ENCODE measurements around the gene OR5A2. TPM values are rescaled to one million over a fixed set of nuclear protein-coding genes. Genes with fewer than 3 reads are reported as not detected.

The OR5A2 gene
- total and polyA plus RNA-seq, 7 experiments from 2014 or later = not detected

DNA sequence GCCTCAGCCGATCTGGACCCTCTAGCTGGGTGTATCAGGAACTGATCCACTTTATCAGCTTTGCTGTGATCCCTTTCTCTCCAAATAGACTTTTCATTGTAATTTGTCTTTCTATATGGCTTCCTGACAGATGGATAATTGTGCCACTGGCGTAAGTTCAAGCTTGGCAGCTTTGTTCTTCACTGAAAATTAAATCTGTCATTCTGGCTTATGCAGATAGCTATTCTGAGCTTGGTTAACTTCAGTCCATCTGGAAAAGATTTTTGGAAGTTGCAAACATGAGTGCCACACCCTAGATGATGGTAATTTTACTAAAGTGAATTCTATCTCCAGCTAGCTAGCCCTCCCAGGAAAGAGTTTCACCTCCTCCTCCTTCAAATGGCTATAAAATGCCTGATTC is 8.1 kb downstream of the OR5A2 start:
- Mint-ChIP-seq H3K9me3 (no peaks in the 10 kb centered on the region), H3K36me3 (no peaks in the 10 kb centered on the region), H3K27ac (no peak overlapping the region), H3K27me3 (peaks cover 16 to 49% (median 28%) of the 10 kb centered on the region in 5 donors), H3K4me3 (no peak overlapping the region), H3K4me1 (peaks cover 0 to 12% (median 5%) of the 10 kb centered on the region in 7 donors)
- POLR2A ChIA-PET = no interaction called here
- no peak overlapping the region for H3K27ac ChIP-seq (ENCODE audit: low read depth, low read length)
- no peaks in the 10 kb centered on the region for H3K27me3 ChIP-seq (ENCODE audit: control insufficient read depth in 2 of 2, insufficient read depth in 2 of 2, low read length in 2 of 2)
- intact Hi-C loops (cut with micrococcal nuclease) = no loop called here
- no peak overlapping the region for H3K4me3 ChIP-seq (ENCODE audit: low read length)
- no peaks in the 10 kb centered on the region for H3K36me3 ChIP-seq (ENCODE audit: control insufficient read depth in 2 of 3, insufficient read depth in 3 of 3, low read length in 3 of 3)
- no peaks in the 10 kb centered on the region for H3K4me1 ChIP-seq (ENCODE audit: control insufficient read depth in 2 of 2, insufficient read depth in 2 of 2, low read length in 2 of 2)
- CTCF ChIA-PET = interaction anchor here (1.7 kb wide), 1 partner anchor 11 kb away, joined by 7 read pairs; no protein-coding TSS in a partner anchor
- DNase-seq = no peak
- ATAC-seq = no peak
- H3K9me3 ChIP-seq (ENCODE audit: control insufficient read depth in 2 of 3, low read length in 3 of 3) = no peaks in the 10 kb centered on the region

DNA sequence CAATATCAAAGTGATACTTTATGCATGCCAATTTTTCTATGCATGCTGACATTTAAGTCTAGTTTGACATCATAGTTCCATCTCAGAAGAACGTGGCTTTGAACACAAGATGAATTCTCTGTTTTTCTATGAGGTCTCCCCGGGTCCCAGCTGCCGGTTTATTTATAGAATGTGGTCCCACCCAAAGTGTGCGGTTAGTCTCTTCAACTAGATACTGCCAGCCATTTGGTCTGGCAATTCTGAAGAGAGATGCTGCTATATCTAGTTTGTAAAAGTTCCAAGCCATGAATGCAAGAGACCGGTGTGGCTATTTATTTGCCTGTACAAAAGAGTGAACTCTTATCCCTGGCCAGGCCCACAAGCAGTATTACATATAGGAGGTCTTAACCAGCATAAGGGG is 9.2 kb downstream of the OR5A2 start:
- Histone ChIP-seq H3K4me1 (ENCODE audit: control insufficient read depth in 2 of 2, insufficient read depth in 2 of 2, low read length in 2 of 2) (no peaks in the 10 kb centered on the region), H3K4me3 (ENCODE audit: low read length) (no peak overlapping the region), H3K36me3 (ENCODE audit: control insufficient read depth in 2 of 3, insufficient read depth in 3 of 3, low read length in 3 of 3) (no peaks in the 10 kb centered on the region), H3K27ac (ENCODE audit: low read depth, low read length) (no peak overlapping the region), H3K9me3 (ENCODE audit: control insufficient read depth in 2 of 3, low read length in 3 of 3) (no peaks in the 10 kb centered on the region), H3K27me3 (ENCODE audit: control insufficient read depth in 2 of 2, insufficient read depth in 2 of 2, low read length in 2 of 2) (no peaks in the 10 kb centered on the region)
- intact Hi-C loops (cut with micrococcal nuclease) = no loop called here
- Mint-ChIP-seq H3K36me3 (no peaks in the 10 kb centered on the region), H3K27ac (no peak overlapping the region), H3K4me1 (peaks cover 0 to 12% (median 5%) of the 10 kb centered on the region in 7 donors), H3K4me3 (no peak overlapping the region), H3K9me3 (peaks cover 0 to 5% (median 0%) of the 10 kb centered on the region in 11 donors), H3K27me3 (peaks cover 16 to 58% (median 34%) of the 10 kb centered on the region in 5 donors)
- ChIA-PET CTCF (interaction anchor here (1.7 kb wide), 1 partner anchor 12 kb away, joined by 7 read pairs; no protein-coding TSS in a partner anchor), POLR2A (no interaction called here)
- ATAC-seq (no peak), DNase-seq (peak in 1 of 9 donors; percentile 5)

DNA sequence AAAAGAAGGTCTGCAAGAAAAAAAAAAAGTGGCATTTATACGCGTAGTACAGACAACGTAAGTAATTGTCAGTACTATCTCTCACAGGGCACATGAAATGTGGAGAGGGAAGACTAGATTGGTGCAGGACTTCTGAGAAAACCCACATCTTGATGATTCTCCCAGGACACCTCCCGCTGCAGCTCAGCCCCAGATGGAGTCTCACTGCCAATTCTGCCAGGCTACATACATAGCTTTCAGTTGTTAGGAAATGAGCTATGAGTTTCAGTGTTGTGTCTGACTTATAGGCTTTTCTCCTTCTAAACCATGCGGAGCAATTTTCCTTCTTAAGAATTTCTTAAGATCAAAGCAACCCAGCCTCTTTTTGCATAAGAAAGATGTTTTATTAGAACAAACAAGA is 9.6 kb downstream of the OR5A2 start:
- no peaks in the 10 kb centered on the region for H3K36me3 ChIP-seq (ENCODE audit: control insufficient read depth in 2 of 3, insufficient read depth in 3 of 3, low read length in 3 of 3)
- no peaks in the 10 kb centered on the region for H3K9me3 ChIP-seq (ENCODE audit: control insufficient read depth in 2 of 3, low read length in 3 of 3)
- no peaks in the 10 kb centered on the region for H3K27me3 ChIP-seq (ENCODE audit: control insufficient read depth in 2 of 2, insufficient read depth in 2 of 2, low read length in 2 of 2)
- H3K9me3 Mint-ChIP-seq = peaks cover 0 to 5% (median 0%) of the 10 kb centered on the region in 11 donors
- H3K4me1 Mint-ChIP-seq = peaks cover 0 to 12% (median 5%) of the 10 kb centered on the region in 7 donors
- no peak overlapping the region for H3K4me3 Mint-ChIP-seq
- no peak for ATAC-seq
- ChIA-PET POLR2A (no interaction called here), CTCF (interaction anchor here (1.7 kb wide), 1 partner anchor 13 kb away, joined by 7 read pairs; no protein-coding TSS in a partner anchor)
- no peaks in the 10 kb centered on the region for H3K4me1 ChIP-seq (ENCODE audit: control insufficient read depth in 2 of 2, insufficient read depth in 2 of 2, low read length in 2 of 2)
- no peak overlapping the region for H3K27ac Mint-ChIP-seq
- no peaks in the 10 kb centered on the region for H3K36me3 Mint-ChIP-seq
- H3K4me3 ChIP-seq (ENCODE audit: low read length) = no peak overlapping the region
- no peak for DNase-seq
- H3K27me3 Mint-ChIP-seq = peaks cover 16 to 58% (median 34%) of the 10 kb centered on the region in 5 donors
- H3K27ac ChIP-seq (ENCODE audit: low read depth, low read length) = no peak overlapping the region
- intact Hi-C loops (cut with micrococcal nuclease) = no loop called here

DNA sequence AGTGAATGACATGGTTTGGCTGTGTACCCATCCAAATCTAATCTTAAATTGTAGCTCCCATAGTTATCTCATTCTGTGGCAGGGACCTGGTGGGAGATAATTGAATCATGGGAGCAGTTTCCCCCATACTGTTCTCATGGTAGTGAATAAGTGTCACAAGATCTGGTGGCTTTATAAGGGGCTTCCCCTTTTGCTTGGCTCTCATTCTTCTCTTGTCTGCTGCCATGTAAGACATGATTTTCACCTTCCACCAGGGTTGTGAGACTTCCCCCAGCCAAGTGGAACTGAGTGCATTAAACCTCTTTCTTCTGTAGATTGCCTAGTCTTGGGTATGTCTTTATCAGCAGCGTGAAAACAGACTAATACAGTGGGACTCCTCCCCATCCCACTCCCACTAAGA is 11.1 kb downstream of the OR5A2 start:
- Histone ChIP-seq H3K4me3 (ENCODE audit: low read length) (no peak overlapping the region), H3K27ac (ENCODE audit: low read depth, low read length) (no peak overlapping the region), H3K4me1 (ENCODE audit: control insufficient read depth in 2 of 2, insufficient read depth in 2 of 2, low read length in 2 of 2) (no peaks in the 10 kb centered on the region), H3K9me3 (ENCODE audit: control insufficient read depth in 2 of 3, low read length in 3 of 3) (no peaks in the 10 kb centered on the region), H3K36me3 (ENCODE audit: control insufficient read depth in 2 of 3, insufficient read depth in 3 of 3, low read length in 3 of 3) (no peaks in the 10 kb centered on the region), H3K27me3 (ENCODE audit: control insufficient read depth in 2 of 2, insufficient read depth in 2 of 2, low read length in 2 of 2) (no peaks in the 10 kb centered on the region)
- DNase-seq = no peak
- intact Hi-C loops (cut with micrococcal nuclease) = no loop called here
- ChIA-PET POLR2A (no interaction called here), CTCF (no interaction called here)
- peaks cover 0 to 4% (median 0%) of the 10 kb centered on the region in 5 donors for H3K36me3 Mint-ChIP-seq
- no peak for ATAC-seq
- peaks cover 16 to 58% (median 34%) of the 10 kb centered on the region in 5 donors for H3K27me3 Mint-ChIP-seq
- H3K27ac Mint-ChIP-seq = no peak overlapping the region
- H3K4me1 Mint-ChIP-seq = peaks cover 0 to 12% (median 5%) of the 10 kb centered on the region in 7 donors
- H3K4me3 Mint-ChIP-seq = no peak overlapping the region
- H3K9me3 Mint-ChIP-seq = peaks cover 0 to 12% (median 5%) of the 10 kb centered on the region in 11 donors

DNA sequence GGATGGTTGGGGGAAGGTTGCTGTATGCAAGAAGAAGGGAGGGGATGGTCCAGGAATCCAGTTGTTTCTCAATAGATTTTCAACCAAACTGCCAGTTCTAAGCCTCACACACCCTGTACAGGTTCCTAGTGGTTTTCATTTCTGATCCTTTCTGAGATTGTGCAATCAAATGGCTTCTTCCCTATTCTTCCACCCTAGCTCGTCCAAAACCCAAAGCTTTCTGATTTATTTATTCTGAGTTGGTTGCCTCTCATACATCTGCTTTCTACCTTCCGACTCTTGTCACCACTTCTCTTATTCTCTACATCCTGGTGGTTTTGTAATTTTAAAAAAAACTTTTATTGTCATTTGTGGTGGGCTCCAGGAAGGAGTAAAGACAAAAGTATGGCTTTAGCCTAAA is 12.6 kb downstream of the OR5A2 start:
- Mint-ChIP-seq H3K4me1 (peaks cover 0 to 12% (median 5%) of the 10 kb centered on the region in 7 donors), H3K4me3 (no peak overlapping the region), H3K9me3 (peaks cover 0 to 25% (median 6%) of the 10 kb centered on the region in 11 donors), H3K27ac (no peak overlapping the region), H3K27me3 (peaks cover 16 to 44% (median 31%) of the 10 kb centered on the region in 5 donors), H3K36me3 (peaks cover 0 to 7% (median 0%) of the 10 kb centered on the region in 5 donors)
- Histone ChIP-seq H3K9me3 (ENCODE audit: control insufficient read depth in 2 of 3, low read length in 3 of 3) (no peaks in the 10 kb centered on the region), H3K27me3 (ENCODE audit: control insufficient read depth in 2 of 2, insufficient read depth in 2 of 2, low read length in 2 of 2) (no peaks in the 10 kb centered on the region), H3K4me3 (ENCODE audit: low read length) (no peak overlapping the region), H3K27ac (ENCODE audit: low read depth, low read length) (no peak overlapping the region), H3K4me1 (ENCODE audit: control insufficient read depth in 2 of 2, insufficient read depth in 2 of 2, low read length in 2 of 2) (no peaks in the 10 kb centered on the region), H3K36me3 (ENCODE audit: control insufficient read depth in 2 of 3, insufficient read depth in 3 of 3, low read length in 3 of 3) (no peaks in the 10 kb centered on the region)
- ChIA-PET CTCF (no interaction called here), POLR2A (no interaction called here)
- intact Hi-C loops (cut with micrococcal nuclease) = no loop called here
- no peak for ATAC-seq
- DNase-seq = no peak

DNA sequence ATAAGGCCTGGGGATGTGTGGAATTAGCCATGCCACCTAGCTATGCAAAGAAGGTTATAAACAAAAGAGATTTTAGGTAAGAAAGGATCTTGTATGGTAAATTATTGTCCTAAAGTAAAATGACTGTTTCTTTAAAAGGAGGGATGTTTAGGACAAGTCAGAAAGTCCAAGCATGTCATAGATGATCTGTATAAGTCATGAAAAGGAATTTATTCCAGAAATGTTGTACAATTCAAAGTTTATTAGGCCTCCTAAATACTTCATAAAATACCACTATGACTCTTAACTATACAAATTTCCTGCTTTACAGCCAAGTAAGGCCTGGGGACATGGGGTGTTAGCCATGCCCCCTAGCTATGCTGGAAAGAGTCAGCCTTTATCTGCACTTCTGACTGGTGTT is 22.7 kb downstream of the OR5A2 start:
- Histone ChIP-seq H3K4me1 (ENCODE audit: control insufficient read depth in 2 of 2, insufficient read depth in 2 of 2, low read length in 2 of 2) (no peaks in the 10 kb centered on the region), H3K27me3 (ENCODE audit: control insufficient read depth in 2 of 2, insufficient read depth in 2 of 2, low read length in 2 of 2) (no peaks in the 10 kb centered on the region), H3K27ac (ENCODE audit: low read depth, low read length) (no peak overlapping the region), H3K4me3 (ENCODE audit: low read length) (no peak overlapping the region), H3K9me3 (ENCODE audit: control insufficient read depth in 2 of 3, low read length in 3 of 3) (peaks cover 0 to 4% (median 0%) of the 10 kb centered on the region in 3 experiments), H3K36me3 (ENCODE audit: control insufficient read depth in 2 of 3, insufficient read depth in 3 of 3, low read length in 3 of 3) (no peaks in the 10 kb centered on the region)
- Mint-ChIP-seq H3K4me3 (no peak overlapping the region), H3K27ac (no peak overlapping the region), H3K27me3 (peaks cover 0 to 17% (median 13%) of the 10 kb centered on the region in 5 donors), H3K9me3 (peaks cover 0 to 28% (median 9%) of the 10 kb centered on the region in 11 donors), H3K4me1 (no peaks in the 10 kb centered on the region), H3K36me3 (peaks cover 0 to 8% (median 0%) of the 10 kb centered on the region in 5 donors)
- POLR2A ChIA-PET = interaction anchor here (0.6 kb wide), 1 partner anchor 94 kb away, joined by 3 read pairs; no protein-coding TSS in a partner anchor
- CTCF ChIA-PET = no interaction called here
- no peak for ATAC-seq
- no peak for DNase-seq
- intact Hi-C loops (cut with micrococcal nuclease) = no loop called here

DNA sequence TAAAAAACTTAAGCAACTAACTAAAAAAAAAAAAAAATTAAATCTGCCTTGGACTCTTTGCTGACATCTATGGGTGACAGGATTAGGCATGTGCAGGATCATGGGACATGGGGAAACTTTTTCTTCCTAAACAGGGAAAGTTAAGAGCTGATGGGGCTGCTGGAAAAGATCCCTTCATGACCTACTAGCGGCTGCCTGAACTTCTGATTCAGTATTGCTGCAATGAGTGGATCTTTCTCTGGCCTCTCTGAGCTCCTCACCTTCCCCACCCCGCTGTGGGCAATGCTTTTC is 25.0 kb downstream of the OR5A2 start:
- CTCF ChIA-PET = no interaction called here
- POLR2A ChIA-PET = no interaction called here
- H3K27ac Mint-ChIP-seq = no peak overlapping the region
- DNase-seq (no peak), ATAC-seq (no peak)
- H3K4me1 Mint-ChIP-seq = no peaks in the 10 kb centered on the region
- intact Hi-C loops (cut with micrococcal nuclease) = no loop called here
- H3K36me3 Mint-ChIP-seq = peaks cover 0 to 5% (median 0%) of the 10 kb centered on the region in 5 donors
- H3K4me3 ChIP-seq (ENCODE audit: low read length) = no peak overlapping the region
- H3K27me3 Mint-ChIP-seq = peaks cover 0 to 17% (median 13%) of the 10 kb centered on the region in 5 donors
- no peaks in the 10 kb centered on the region for H3K4me1 ChIP-seq (ENCODE audit: control insufficient read depth in 2 of 2, insufficient read depth in 2 of 2, low read length in 2 of 2)
- H3K9me3 Mint-ChIP-seq = peaks cover 0 to 28% (median 9%) of the 10 kb centered on the region in 11 donors
- H3K4me3 Mint-ChIP-seq = no peak overlapping the region
- H3K9me3 ChIP-seq (ENCODE audit: control insufficient read depth in 2 of 3, low read length in 3 of 3) = peaks cover 0 to 4% (median 0%) of the 10 kb centered on the region in 3 experiments
- H3K27me3 ChIP-seq (ENCODE audit: control insufficient read depth in 2 of 2, insufficient read depth in 2 of 2, low read length in 2 of 2) = no peaks in the 10 kb centered on the region
- H3K36me3 ChIP-seq (ENCODE audit: control insufficient read depth in 2 of 3, insufficient read depth in 3 of 3, low read length in 3 of 3) = no peaks in the 10 kb centered on the region
- no peak overlapping the region for H3K27ac ChIP-seq (ENCODE audit: low read depth, low read length)

All from naive thymus-derived CD4-positive, alpha-beta T cell (primary cell).